Activated naive CD8-positive, alpha-beta T cell (primary cell): ENCODE results near the gene APOM.

Source experiments
- H3K27ac Mint-ChIP-seq: one replicate; pipeline ENCODE4 v1.8.0; 2021; ENCODE audit warnings: mixed read lengths
- H3K27me3 Mint-ChIP-seq: one replicate; pipeline ENCODE4 v1.8.0; 2021; ENCODE audit warnings: mixed read lengths
- H3K36me3 Mint-ChIP-seq: one replicate; pipeline ENCODE4 v1.8.0; 2021; ENCODE audit warnings: mixed read lengths
- H3K4me1 Mint-ChIP-seq: one replicate; pipeline ENCODE4 v1.8.0; 2021; ENCODE audit warnings: low read depth, mixed read lengths
- H3K4me3 Mint-ChIP-seq: one replicate; pipeline ENCODE4 v1.8.0; 2021; ENCODE audit warnings: mild to moderate bottlenecking, mixed read lengths
- H3K9me3 Mint-ChIP-seq: one replicate; pipeline ENCODE4 v1.8.0; 2021; ENCODE audit warnings: low read depth, mixed read lengths

The APOM gene

GRCh38 chr6:31639449-31639861 lies 16.2 kb upstream of the APOM start:
- peaks cover 5% of the 10 kb centered on the region for H3K36me3 Mint-ChIP-seq
- peak overlapping the region; percentile 41 for H3K27ac Mint-ChIP-seq
- no peaks in the 10 kb centered on the region for H3K4me1 Mint-ChIP-seq
- H3K27me3 Mint-ChIP-seq, result no peaks in the 10 kb centered on the region
- no peaks in the 10 kb centered on the region for H3K9me3 Mint-ChIP-seq
- no peak overlapping the region for H3K4me3 Mint-ChIP-seq

- peak overlapping the region; percentile 51 for H3K27ac Mint-ChIP-seq
- no peaks in the 10 kb centered on the region for H3K27me3 Mint-ChIP-seq
- peaks cover 5% of the 10 kb centered on the region for H3K4me1 Mint-ChIP-seq
- H3K9me3 Mint-ChIP-seq, result no peaks in the 10 kb centered on the region
- no peak overlapping the region for H3K4me3 Mint-ChIP-seq
- H3K36me3 Mint-ChIP-seq, result peaks cover 5% of the 10 kb centered on the region
Observed at GRCh38 chr6:31640612-31641011, 15.1 kb upstream of the APOM start.

GRCh38 chr6:31641370-31641769 lies 14.3 kb upstream of the APOM start:
- no peak overlapping the region for H3K4me3 Mint-ChIP-seq
- no peaks in the 10 kb centered on the region for H3K9me3 Mint-ChIP-seq
- H3K4me1 Mint-ChIP-seq, result peaks cover 5% of the 10 kb centered on the region
- peak overlapping the region; percentile 64 for H3K27ac Mint-ChIP-seq
- peaks cover 2% of the 10 kb centered on the region for H3K36me3 Mint-ChIP-seq
- H3K27me3 Mint-ChIP-seq, result no peaks in the 10 kb centered on the region

- H3K27me3 Mint-ChIP-seq, result no peaks in the 10 kb centered on the region
- H3K9me3 Mint-ChIP-seq, result no peaks in the 10 kb centered on the region
- H3K27ac Mint-ChIP-seq, result no peak overlapping the region
- H3K4me3 Mint-ChIP-seq, result no peak overlapping the region
- H3K4me1 Mint-ChIP-seq, result peaks cover 5% of the 10 kb centered on the region
- peaks cover 2% of the 10 kb centered on the region for H3K36me3 Mint-ChIP-seq
Observed at GRCh38 chr6:31642798-31643570, 12.7 kb upstream of the APOM start.

GRCh38 chr6:31643818-31644454 lies 11.8 kb upstream of the APOM start:
- Mint-ChIP-seq H3K36me3 (peaks cover 2% of the 10 kb centered on the region), H3K4me3 (no peak overlapping the region), H3K9me3 (no peaks in the 10 kb centered on the region), H3K27ac (peak overlapping the region; percentile 6), H3K27me3 (no peaks in the 10 kb centered on the region), H3K4me1 (peaks cover 5% of the 10 kb centered on the region)

GRCh38 chr6:31645325-31645724 lies 10.4 kb upstream of the APOM start:
- Mint-ChIP-seq H3K27ac (no peak overlapping the region), H3K27me3 (no peaks in the 10 kb centered on the region), H3K4me1 (peaks cover 14% of the 10 kb centered on the region), H3K9me3 (no peaks in the 10 kb centered on the region), H3K36me3 (peaks cover 5% of the 10 kb centered on the region), H3K4me3 (no peak overlapping the region)

GRCh38 chr6:31651602-31652191 lies 4.0 kb upstream of the APOM start:
- Mint-ChIP-seq H3K36me3 (peaks cover 5% of the 10 kb centered on the region), H3K4me3 (peak overlapping the region; percentile 98), H3K9me3 (no peaks in the 10 kb centered on the region), H3K4me1 (peaks cover 35% of the 10 kb centered on the region), H3K27ac (peak overlapping the region; percentile 99), H3K27me3 (no peaks in the 10 kb centered on the region)

- H3K4me1 Mint-ChIP-seq, result peaks cover 46% of the 10 kb centered on the region
- no peaks in the 10 kb centered on the region for H3K27me3 Mint-ChIP-seq
- H3K27ac Mint-ChIP-seq, result peak overlapping the region; percentile 99
- H3K9me3 Mint-ChIP-seq, result no peaks in the 10 kb centered on the region
- H3K36me3 Mint-ChIP-seq, result peaks cover 9% of the 10 kb centered on the region
- H3K4me3 Mint-ChIP-seq, result peak overlapping the region; percentile 98
Observed at GRCh38 chr6:31652925-31653724, 2.6 kb upstream of the APOM start.

- Mint-ChIP-seq H3K27me3 (no peaks in the 10 kb centered on the region), H3K27ac (no peak overlapping the region), H3K36me3 (peaks cover 7% of the 10 kb centered on the region), H3K4me1 (peaks cover 57% of the 10 kb centered on the region), H3K4me3 (no peak overlapping the region), H3K9me3 (no peaks in the 10 kb centered on the region)
Observed at GRCh38 chr6:31654574-31655348, 933 bp upstream of the APOM start.

- Mint-ChIP-seq H3K9me3 (no peaks in the 10 kb centered on the region), H3K27me3 (no peaks in the 10 kb centered on the region), H3K27ac (peak overlapping the region; percentile 72), H3K4me1 (peaks cover 59% of the 10 kb centered on the region), H3K36me3 (peaks cover 6% of the 10 kb centered on the region), H3K4me3 (peak overlapping the region; percentile 94)
Observed at GRCh38 chr6:31657406-31658157, 1.9 kb downstream of the APOM start.

- no peaks in the 10 kb centered on the region for H3K27me3 Mint-ChIP-seq
- peaks cover 8% of the 10 kb centered on the region for H3K36me3 Mint-ChIP-seq
- H3K4me1 Mint-ChIP-seq, result peaks cover 59% of the 10 kb centered on the region
- H3K4me3 Mint-ChIP-seq, result peak overlapping the region; percentile 94
- peak overlapping the region; percentile 72 for H3K27ac Mint-ChIP-seq
- H3K9me3 Mint-ChIP-seq, result no peaks in the 10 kb centered on the region
Observed at GRCh38 chr6:31658158-31658688, 2.5 kb downstream of the APOM start.

GRCh38 chr6:31658983-31659648 lies 3.4 kb downstream of the APOM start:
- no peaks in the 10 kb centered on the region for H3K9me3 Mint-ChIP-seq
- H3K27ac Mint-ChIP-seq, result peak overlapping the region; percentile 93
- peaks cover 14% of the 10 kb centered on the region for H3K36me3 Mint-ChIP-seq
- no peaks in the 10 kb centered on the region for H3K27me3 Mint-ChIP-seq
- peaks cover 66% of the 10 kb centered on the region for H3K4me1 Mint-ChIP-seq
- peak overlapping the region; percentile 94 for H3K4me3 Mint-ChIP-seq
